Testis (tissue), 3 donors: ENCODE data around the gene SPACA6. TPM values are rescaled to one million over a fixed set of nuclear protein-coding genes. Genes with fewer than 3 reads are reported as not detected.

Experiments
- DNase-seq: peaks from one replicate; pipeline ENCODE4 v3.0.0-alpha.2; 2019
- H3K27ac ChIP-seq, 2 donors: fragments of 200-600 bp; sonication (generic); one replicate each; pipeline ENCODE4 v1.5.1; 2019
- H3K27me3 ChIP-seq: fragments of 200-600 bp; sonication (generic); one replicate; pipeline ENCODE4 v1.5.1; 2019
- H3K36me3 ChIP-seq: fragments of 200-600 bp; sonication (generic); one replicate; pipeline ENCODE4 v1.5.1; 2017; ENCODE audit warnings: low read depth; ENCODE audit errors: missing control alignments
- H3K4me1 ChIP-seq: fragments of 200-600 bp; sonication (generic); one replicate; pipeline ENCODE4 v1.5.1; 2019
- H3K4me3 ChIP-seq, 2 donors: fragments of 200-600 bp; sonication (generic); one replicate each; pipeline ENCODE4 v1.5.1; 2017 to 2019
- H3K9me3 ChIP-seq: fragments of 200-600 bp; sonication (generic); one replicate; pipeline ENCODE4 v1.5.1; 2017
- POLR2A ChIP-seq: fragments of 450-650 bp; IDR thresholded peaks from one replicate; pipeline ENCODE4 v1.6.1; 2017; ENCODE audit warnings: antibody characterized with exemption, mild to moderate bottlenecking, moderate library complexity
- WGBS, 2 donors: methylation state at CpG; one replicate each; pipeline ENCODE4 v1.1.5; 2018; 5-methylcytosine and 5-hydroxymethylcytosine counted together
- intact Hi-C: fragments of 100-400 bp; cut with DNase I; formaldehyde crosslinking; loops from one replicate; pipeline ENCODE4 v1.15.1; 2023; ENCODE audit warnings: low total_unique reads
- polyA plus RNA-seq: library from polyadenylated mRNA; stranded (reverse); fragments of 350-450 nt; fragmentation: Illumina TruSeq; extraction: RNeasy Lipid Tissue Mini Kit (QIAGEN cat#74804); gene quantifications from one replicate; pipeline ENCODE4 v1.2.3, GENCODE V29; 2014; ENCODE audit warnings: low read depth, low replicate concordance; ENCODE audit not compliant: insufficient read depth
- total RNA-seq, 2 donors: library from RNA; depleted of rRNA; stranded (reverse); fragments of >200 nt; gene quantifications; one replicate each; pipeline ENCODE4 v1.2.3, GENCODE V29; 2016
- TF ChIP-seq, protein P1 (sequence below), 3 experiments: fragments of 450-650 bp in 2 of 3; fragments of 200-600 bp in 1 of 3; sonication (generic) in 1 of 3; IDR thresholded peaks; one replicate each; pipeline ENCODE4 v1.5.1; 2016 to 2019; ENCODE audit warnings: antibody characterized with exemption in 3 of 3, mild to moderate bottlenecking in 2 of 3, moderate library complexity in 1 of 3

SPACA6 gene
- total and polyA plus RNA-seq, 3 donors from 2014 or later: 19.8 to 106 (median 37.8) TPM

DNA sequence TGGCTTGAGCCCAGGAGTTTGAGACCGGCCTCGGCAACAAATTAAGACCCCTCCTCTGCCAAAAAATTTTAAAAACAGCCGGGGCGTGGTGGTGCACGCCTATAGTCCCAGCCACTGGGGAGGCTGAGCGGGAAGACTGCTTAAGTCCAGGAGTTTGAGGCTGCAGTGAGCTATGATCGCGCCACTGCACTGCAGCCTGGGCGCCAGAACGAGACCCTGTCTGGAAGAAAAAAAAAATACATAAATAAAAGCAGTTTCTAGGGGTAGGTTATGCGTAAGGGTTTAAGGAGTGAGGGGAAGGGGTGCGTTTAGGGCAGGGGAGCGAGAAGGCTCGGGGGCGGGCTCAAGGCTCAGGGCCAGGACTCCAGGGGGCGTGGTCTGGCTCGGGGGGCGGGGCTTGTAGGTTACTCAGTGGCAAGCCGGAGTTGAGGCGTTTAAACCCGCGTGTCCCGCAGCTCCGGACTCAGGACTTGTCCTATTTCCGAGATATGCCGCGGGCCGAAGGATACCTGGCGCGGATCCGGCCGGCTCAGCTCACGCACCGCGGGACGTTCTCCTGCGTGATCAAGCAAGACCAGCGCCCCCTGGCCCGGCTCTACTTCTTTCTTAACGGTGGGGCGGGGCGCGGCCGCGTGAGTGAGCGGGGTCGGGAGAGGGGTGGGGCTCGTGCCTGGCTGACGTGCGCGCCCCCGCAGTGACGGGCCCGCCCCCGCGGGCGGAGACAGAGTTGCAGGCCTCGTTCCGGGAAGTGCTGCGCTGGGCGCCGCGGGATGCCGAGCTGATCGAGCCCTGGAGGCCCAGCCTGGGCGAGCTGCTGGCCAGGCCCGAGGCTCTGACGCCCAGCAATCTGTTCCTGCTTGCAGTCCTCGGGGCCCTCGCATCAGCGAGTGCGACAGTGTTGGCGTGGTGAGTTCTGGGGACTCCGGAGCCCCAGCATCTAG is 10.7 kb downstream of the SPACA6 start:
- Histone ChIP-seq H3K36me3 (no peaks in the 10 kb centered on the region), H3K27ac (peak overlapping the region; percentile 89 to 90), H3K27me3 (no peaks in the 10 kb centered on the region), H3K9me3 (no peaks in the 10 kb centered on the region), H3K4me3 (peak overlapping the region; percentile 55 to 63), H3K4me1 (peaks cover 11% of the 10 kb centered on the region)
- TF ChIP-seq, protein P1, sequence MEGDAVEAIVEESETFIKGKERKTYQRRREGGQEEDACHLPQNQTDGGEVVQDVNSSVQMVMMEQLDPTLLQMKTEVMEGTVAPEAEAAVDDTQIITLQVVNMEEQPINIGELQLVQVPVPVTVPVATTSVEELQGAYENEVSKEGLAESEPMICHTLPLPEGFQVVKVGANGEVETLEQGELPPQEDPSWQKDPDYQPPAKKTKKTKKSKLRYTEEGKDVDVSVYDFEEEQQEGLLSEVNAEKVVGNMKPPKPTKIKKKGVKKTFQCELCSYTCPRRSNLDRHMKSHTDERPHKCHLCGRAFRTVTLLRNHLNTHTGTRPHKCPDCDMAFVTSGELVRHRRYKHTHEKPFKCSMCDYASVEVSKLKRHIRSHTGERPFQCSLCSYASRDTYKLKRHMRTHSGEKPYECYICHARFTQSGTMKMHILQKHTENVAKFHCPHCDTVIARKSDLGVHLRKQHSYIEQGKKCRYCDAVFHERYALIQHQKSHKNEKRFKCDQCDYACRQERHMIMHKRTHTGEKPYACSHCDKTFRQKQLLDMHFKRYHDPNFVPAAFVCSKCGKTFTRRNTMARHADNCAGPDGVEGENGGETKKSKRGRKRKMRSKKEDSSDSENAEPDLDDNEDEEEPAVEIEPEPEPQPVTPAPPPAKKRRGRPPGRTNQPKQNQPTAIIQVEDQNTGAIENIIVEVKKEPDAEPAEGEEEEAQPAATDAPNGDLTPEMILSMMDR (IDR thresholded peaks at IDR 0.05): peak; percentile 27 to 33 (median 31)
- TF ChIP-seq POLR2A: peak; percentile 49
- peak; percentile 96 for DNase-seq
- intact Hi-C loops: no loop called here
- 13 to 24% methylated on average over 30 to 61 of the region's 74 CpGs for WGBS, 2 donors

DNA sequence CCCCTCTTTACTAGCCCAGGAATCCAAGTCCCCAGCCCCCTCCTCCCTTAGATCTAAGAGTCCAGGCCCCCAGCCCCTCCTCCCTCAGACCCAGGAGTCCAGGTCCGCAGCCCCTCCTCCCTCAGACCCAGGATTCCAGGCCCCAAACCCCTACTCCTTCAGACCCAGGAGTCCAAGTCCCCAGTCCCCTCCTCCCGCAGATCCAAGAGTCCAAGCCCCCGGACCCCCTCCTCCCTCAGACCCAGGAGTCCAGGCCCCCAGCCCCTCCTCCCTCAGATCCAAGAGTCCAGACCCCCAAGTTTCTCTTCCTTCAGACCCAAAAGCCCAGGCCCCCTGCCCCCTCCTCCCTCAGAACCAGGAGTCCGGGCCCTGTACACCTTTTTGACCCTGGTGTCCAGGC is 11.5 kb downstream of the SPACA6 start:
- DNase-seq: no peak
- Histone ChIP-seq H3K4me1 (peaks cover 11% of the 10 kb centered on the region), H3K27ac (peak overlapping the region; percentile 89 to 90), H3K36me3 (no peaks in the 10 kb centered on the region), H3K4me3 (peak overlapping the region; percentile 55 to 63), H3K9me3 (no peaks in the 10 kb centered on the region), H3K27me3 (no peaks in the 10 kb centered on the region)
- intact Hi-C loops: no loop called here
- WGBS, 2 donors: 31 to 40% methylated on average over 4 of the region's 4 CpGs
- TF ChIP-seq, protein P1 (IDR thresholded peaks at IDR 0.05): no peak
- no peak for TF ChIP-seq POLR2A

DNA sequence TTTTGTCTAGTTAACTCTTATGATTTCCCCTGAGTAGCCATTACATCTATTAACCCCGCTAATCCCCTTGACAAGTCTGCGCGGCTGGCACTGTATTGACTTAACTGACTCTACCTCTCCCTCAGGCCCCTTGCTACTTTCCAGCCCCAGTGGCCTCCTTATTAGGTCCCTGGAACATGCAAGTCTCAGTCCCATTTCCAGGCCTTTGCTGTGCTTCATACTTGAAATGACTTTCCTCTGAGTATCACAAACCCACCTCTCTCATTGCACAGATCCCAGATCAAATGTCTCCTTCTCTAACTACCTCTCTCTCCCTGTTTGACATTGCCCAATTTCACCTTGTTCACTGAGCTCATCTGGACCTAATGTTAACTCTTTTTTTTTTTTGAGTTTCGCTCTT is 13.2 kb downstream of the SPACA6 start:
- 95 to 100% methylated on average over 4 of the region's 4 CpGs for WGBS, 2 donors
- H3K27me3 ChIP-seq: no peaks in the 10 kb centered on the region
- no peak overlapping the region for H3K27ac ChIP-seq
- no peak for DNase-seq
- no peaks in the 10 kb centered on the region for H3K9me3 ChIP-seq
- intact Hi-C loops: no loop called here
- TF ChIP-seq, protein P1 (IDR thresholded peaks at IDR 0.05): no peak
- no peak for TF ChIP-seq POLR2A
- no peak overlapping the region for H3K4me3 ChIP-seq
- H3K36me3 ChIP-seq: no peaks in the 10 kb centered on the region
- peaks cover 11% of the 10 kb centered on the region for H3K4me1 ChIP-seq

DNA sequence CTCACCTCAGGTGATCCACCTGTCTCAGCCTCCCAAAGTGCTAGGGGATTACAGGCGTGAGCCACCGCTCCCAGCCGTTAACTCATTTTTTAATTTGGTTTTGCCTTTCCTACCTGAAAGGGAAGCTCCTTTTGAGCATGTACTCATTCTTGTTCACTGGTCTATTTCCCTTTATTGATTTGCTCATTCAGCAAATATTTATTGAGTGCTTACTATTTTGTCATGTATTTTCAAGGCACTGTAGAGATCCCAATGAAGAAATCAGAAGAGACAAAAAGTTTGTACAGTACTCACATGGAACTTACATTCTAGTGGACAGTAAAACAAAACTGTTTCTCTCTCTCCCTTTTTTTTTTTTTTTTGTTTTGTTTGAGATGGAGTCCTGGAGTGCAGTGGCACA is 13.8 kb downstream of the SPACA6 start:
- Histone ChIP-seq H3K36me3 (no peaks in the 10 kb centered on the region), H3K27me3 (no peaks in the 10 kb centered on the region), H3K4me1 (peaks cover 11% of the 10 kb centered on the region), H3K27ac (no peak overlapping the region), H3K4me3 (no peak overlapping the region), H3K9me3 (no peaks in the 10 kb centered on the region)
- no peak for DNase-seq
- TF ChIP-seq, protein P1 (IDR thresholded peaks at IDR 0.05): no peak
- TF ChIP-seq POLR2A: no peak
- intact Hi-C loops: no loop called here
- 95 to 99% methylated on average over 3 of the region's 3 CpGs for WGBS, 2 donors
